ENCODE results near the gene BBIP1. TPM values are rescaled to one million over a fixed set of nuclear protein-coding genes. Genes with fewer than 3 reads are reported as not detected.

The BBIP1 gene
- total and polyA plus RNA-seq, 2 donors (not counting 3 experiments of a cell fraction or from before 2014, with no cell fraction given), result 9.9 to 32.8 TPM

DNA sequence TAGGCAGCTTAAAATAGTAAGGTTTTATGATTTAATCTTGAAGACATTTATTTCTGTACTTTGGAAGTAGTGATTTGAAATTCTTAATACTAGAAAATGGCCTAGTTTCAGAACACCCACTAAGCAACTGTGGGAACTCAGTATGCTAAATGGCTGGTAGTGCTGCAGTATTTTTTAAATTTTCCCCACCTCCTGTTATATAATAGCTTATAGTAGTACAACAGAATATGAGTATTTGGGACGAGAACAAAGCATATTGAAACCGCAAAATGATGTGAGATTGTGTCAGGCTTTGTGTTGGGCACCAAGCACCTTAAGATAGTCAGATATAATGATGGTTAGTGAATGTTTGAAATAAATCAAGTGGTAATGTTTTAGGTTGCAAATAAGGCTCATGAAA, 8.5 kb upstream of the BBIP1 start:
- FAIRE-seq (no peak), DNase-seq (ENCODE audit: low read depth, low spot score) (no peak)
- H3K4me3 ChIP-seq (replicated peaks in 1 of 3; ENCODE audit: insufficient read depth in 1 of 3, low read depth in 1 of 3, low read length in 3 of 3), result no peak overlapping the region
- no peaks in the 10 kb centered on the region for H3K36me3 ChIP-seq (ENCODE audit: control insufficient read depth in 2 of 2, extremely low read depth in 1 of 2, insufficient read depth in 2 of 2, low read length in 2 of 2)
- dilution Hi-C loops (cut with MboI; ENCODE audit: extremely low pct_ligation_motif_present, low sequenced_read_pairs) (no loop called here), intact Hi-C loops (cut with micrococcal nuclease) (no loop called here)
- no peak overlapping the region for H2AFZ ChIP-seq (ENCODE audit: low read depth, low read length)
- BruUV-seq (replicated peaks), result no TSS peak
- peaks cover 4% of the 10 kb centered on the region for H3K9me1 ChIP-seq (replicated peaks; ENCODE audit: control insufficient read depth, extremely low read depth, insufficient read depth, low read length)
- CTCF ChIA-PET, result interaction anchor here (0.8 to 4.6 kb wide), 3 partner anchors 9 to 29 kb away, joined by 3 to 18 read pairs (median 15); partner anchors contain the start of genes BBIP1 and SHOC2
- TF ChIP-seq POLR2AphosphoS5 (IDR thresholded peaks at IDR 0.05; ENCODE audit: insufficient read depth, low read depth, low read length) (no peak), POLR2A (IDR thresholded peaks at IDR 0.05; ENCODE audit: low read depth, low read length) (no peak), JUN (IDR thresholded peaks at IDR 0.05; ENCODE audit: borderline replicate concordance, insufficient read depth, insufficient read length, low read depth) (no peak), MYC (IDR thresholded peaks at IDR 0.05; ENCODE audit: low read depth, low read length) (no peak)
- TF ChIP-seq, protein P1, sequence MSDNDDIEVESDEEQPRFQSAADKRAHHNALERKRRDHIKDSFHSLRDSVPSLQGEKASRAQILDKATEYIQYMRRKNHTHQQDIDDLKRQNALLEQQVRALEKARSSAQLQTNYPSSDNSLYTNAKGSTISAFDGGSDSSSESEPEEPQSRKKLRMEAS (IDR thresholded peaks at IDR 0.05; ENCODE audit: insufficient read depth, insufficient read length), result no peak
- TF ChIP-seq, protein P2, sequence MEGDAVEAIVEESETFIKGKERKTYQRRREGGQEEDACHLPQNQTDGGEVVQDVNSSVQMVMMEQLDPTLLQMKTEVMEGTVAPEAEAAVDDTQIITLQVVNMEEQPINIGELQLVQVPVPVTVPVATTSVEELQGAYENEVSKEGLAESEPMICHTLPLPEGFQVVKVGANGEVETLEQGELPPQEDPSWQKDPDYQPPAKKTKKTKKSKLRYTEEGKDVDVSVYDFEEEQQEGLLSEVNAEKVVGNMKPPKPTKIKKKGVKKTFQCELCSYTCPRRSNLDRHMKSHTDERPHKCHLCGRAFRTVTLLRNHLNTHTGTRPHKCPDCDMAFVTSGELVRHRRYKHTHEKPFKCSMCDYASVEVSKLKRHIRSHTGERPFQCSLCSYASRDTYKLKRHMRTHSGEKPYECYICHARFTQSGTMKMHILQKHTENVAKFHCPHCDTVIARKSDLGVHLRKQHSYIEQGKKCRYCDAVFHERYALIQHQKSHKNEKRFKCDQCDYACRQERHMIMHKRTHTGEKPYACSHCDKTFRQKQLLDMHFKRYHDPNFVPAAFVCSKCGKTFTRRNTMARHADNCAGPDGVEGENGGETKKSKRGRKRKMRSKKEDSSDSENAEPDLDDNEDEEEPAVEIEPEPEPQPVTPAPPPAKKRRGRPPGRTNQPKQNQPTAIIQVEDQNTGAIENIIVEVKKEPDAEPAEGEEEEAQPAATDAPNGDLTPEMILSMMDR (IDR thresholded peaks at IDR 0.05; ENCODE audit: extremely low read depth in 1 of 2, insufficient read depth in 1 of 2, low read depth in 1 of 2, low read length in 2 of 2), result no peak
- peaks cover 17% of the 10 kb centered on the region for H4K20me1 ChIP-seq (replicated peaks; ENCODE audit: control insufficient read depth, extremely low read depth, insufficient read depth, low read length)
- POLR2A ChIA-PET, result no interaction called here
- no peaks in the 10 kb centered on the region for H3K27me3 ChIP-seq (ENCODE audit: control insufficient read depth in 2 of 2, insufficient read depth in 2 of 2, low read length in 2 of 2)
- H3K9ac ChIP-seq (replicated peaks; ENCODE audit: extremely low read depth, insufficient read depth, low read length), result no peak overlapping the region
- no peaks in the 10 kb centered on the region for H3K4me1 ChIP-seq (ENCODE audit: control insufficient read depth, extremely low read depth, insufficient read depth, low read length)
- peaks cover 82% of the 10 kb centered on the region for H3K79me2 ChIP-seq (ENCODE audit: control insufficient read depth, insufficient read depth, low read length)
- no peak overlapping the region for H3K4me2 ChIP-seq (ENCODE audit: insufficient read depth, low read length)
- H3K27ac ChIP-seq (ENCODE audit: insufficient read depth, low read depth, low read length), result no peak overlapping the region
- no peaks in the 10 kb centered on the region for H3K9me3 ChIP-seq (replicated peaks; ENCODE audit: control insufficient read depth, insufficient read depth, low read length)

Data from endothelial cell of umbilical vein (primary cell).